T-helper 1 cell treated with Interleukin-12 subunit alpha and Interleukin-12 subunit beta and Interleukin-4 antibody, amounts not matched to agents 30 μg/mL and 1 μg/mL, for 36 hours (primary cell): ENCODE data around the gene FGF9.

Experiments used
- H3K27ac Mint-ChIP-seq: one replicate; pipeline ENCODE4 v1.8.0; 2021; ENCODE audit warnings: mild to moderate bottlenecking, mixed read lengths
- H3K27me3 Mint-ChIP-seq: one replicate; pipeline ENCODE4 v1.8.0; 2021; ENCODE audit warnings: low read depth, mixed read lengths
- H3K36me3 Mint-ChIP-seq: one replicate; pipeline ENCODE4 v1.8.0; 2021; ENCODE audit warnings: low read depth, mixed read lengths
- H3K4me1 Mint-ChIP-seq: one replicate; pipeline ENCODE4 v1.8.0; 2021; ENCODE audit warnings: low read depth, mixed read lengths
- H3K4me3 Mint-ChIP-seq: one replicate; pipeline ENCODE4 v1.8.0; 2021; ENCODE audit warnings: mild to moderate bottlenecking, moderate library complexity, mixed read lengths
- H3K9me3 Mint-ChIP-seq: one replicate; pipeline ENCODE4 v1.8.0; 2021; ENCODE audit warnings: mixed read lengths

The FGF9 gene

DNA sequence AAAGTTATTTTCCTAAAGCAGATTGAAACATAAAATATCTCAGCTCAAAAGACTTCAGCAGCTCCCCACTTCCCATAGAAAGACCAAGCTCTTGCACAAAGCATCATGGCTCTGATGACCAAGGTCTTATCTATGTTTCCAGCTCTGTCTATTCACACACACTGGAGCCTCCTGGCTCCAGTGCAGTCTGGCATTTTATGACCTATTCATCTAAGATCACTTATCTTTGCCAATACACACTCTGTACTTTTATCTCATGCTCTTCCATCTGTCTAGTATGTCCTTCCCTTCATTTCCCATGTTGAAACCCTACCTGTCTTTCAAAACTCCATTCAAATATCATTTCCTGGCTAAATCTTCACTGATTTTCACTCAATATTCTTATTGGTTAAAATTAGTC lies 74.4 kb downstream of the FGF9 start:
- no peak overlapping the region for H3K27ac Mint-ChIP-seq
- no peaks in the 10 kb centered on the region for H3K4me1 Mint-ChIP-seq
- H3K27me3 Mint-ChIP-seq = no peaks in the 10 kb centered on the region
- no peaks in the 10 kb centered on the region for H3K36me3 Mint-ChIP-seq
- H3K4me3 Mint-ChIP-seq = no peak overlapping the region
- H3K9me3 Mint-ChIP-seq = no peaks in the 10 kb centered on the region

DNA sequence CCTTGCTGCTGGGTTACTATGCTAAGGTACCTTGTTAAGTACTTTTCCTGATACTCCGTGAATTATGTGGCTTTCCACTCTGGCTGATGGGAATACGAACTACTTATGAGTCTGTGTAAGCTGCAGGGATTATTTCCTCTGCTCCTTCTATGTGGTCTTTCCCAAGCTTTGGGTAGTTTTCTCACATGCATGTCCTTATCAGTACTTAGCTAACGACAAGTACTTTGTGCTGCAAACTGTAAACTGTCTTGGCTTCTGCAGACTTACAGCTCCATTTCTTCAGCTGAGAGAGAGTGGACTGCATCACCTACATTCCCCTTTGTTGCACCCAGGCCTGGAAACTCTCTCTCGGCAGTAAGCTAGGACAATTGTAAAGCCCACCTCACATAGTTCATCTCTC lies 76.6 kb downstream of the FGF9 start:
- H3K4me1 Mint-ChIP-seq = no peaks in the 10 kb centered on the region
- no peaks in the 10 kb centered on the region for H3K27me3 Mint-ChIP-seq
- H3K9me3 Mint-ChIP-seq = no peaks in the 10 kb centered on the region
- H3K36me3 Mint-ChIP-seq = no peaks in the 10 kb centered on the region
- no peak overlapping the region for H3K4me3 Mint-ChIP-seq
- no peak overlapping the region for H3K27ac Mint-ChIP-seq

DNA sequence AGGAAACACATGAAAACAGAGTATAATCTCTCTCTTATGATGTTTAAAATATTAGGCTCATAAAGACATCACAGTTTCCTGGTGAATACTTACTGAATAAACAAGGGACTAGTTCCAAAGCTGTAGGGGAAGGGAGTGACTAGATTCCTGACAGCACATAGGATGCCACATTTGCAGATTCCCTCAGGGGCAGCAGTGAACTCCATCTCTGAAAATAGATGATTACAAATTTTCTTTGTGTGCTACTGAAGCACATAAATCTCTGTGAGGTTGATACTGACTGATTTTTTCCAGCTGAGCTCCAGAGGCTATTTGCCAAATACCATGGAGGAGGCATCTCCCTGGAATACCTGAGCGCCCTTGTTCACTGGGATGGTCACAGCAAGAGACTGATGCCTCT lies 77.3 kb downstream of the FGF9 start:
- H3K36me3 Mint-ChIP-seq = no peaks in the 10 kb centered on the region
- no peak overlapping the region for H3K4me3 Mint-ChIP-seq
- H3K4me1 Mint-ChIP-seq = no peaks in the 10 kb centered on the region
- no peaks in the 10 kb centered on the region for H3K27me3 Mint-ChIP-seq
- no peak overlapping the region for H3K27ac Mint-ChIP-seq
- H3K9me3 Mint-ChIP-seq = no peaks in the 10 kb centered on the region

DNA sequence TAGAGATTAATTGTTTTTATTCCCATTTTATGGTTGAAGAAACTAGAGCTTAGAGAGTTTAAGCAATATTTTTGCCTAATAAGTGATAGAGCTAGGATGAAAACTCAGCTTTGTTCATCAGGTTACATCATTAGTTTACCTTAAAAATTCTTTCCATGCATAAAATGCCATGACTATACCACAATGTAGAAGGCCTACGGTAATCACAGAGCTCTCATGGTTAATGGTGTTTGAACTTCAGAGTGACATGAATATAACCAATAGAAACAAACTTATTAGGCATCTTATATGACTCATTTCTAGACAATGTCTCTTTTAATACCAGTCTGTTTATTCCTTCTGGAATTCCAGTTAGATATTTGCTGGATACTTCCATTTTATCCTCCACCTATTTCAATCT lies 78.5 kb downstream of the FGF9 start:
- H3K4me1 Mint-ChIP-seq = no peaks in the 10 kb centered on the region
- H3K27me3 Mint-ChIP-seq = peaks cover 5% of the 10 kb centered on the region
- H3K36me3 Mint-ChIP-seq = no peaks in the 10 kb centered on the region
- H3K4me3 Mint-ChIP-seq = no peak overlapping the region
- no peak overlapping the region for H3K27ac Mint-ChIP-seq
- no peaks in the 10 kb centered on the region for H3K9me3 Mint-ChIP-seq

DNA sequence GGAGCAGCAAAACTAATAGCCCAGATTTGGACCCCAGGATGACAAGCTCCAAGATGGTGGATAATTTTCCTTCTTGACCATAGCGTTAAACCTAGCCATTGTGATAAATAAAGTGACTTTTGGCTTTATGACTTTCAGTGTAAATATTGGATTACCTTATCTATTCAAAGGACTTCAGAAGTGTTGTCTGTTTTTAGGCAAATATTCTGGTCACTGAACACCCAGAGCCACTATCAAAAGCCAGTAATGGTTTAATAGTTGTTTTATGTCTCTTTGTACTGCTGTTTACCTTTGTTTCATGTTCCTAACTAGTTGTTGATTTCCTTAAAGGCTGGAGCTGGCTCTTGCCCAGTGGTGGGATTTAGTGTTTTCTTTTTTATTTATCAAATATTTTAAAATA lies 81.6 kb downstream of the FGF9 start:
- Mint-ChIP-seq H3K27me3 (peaks cover 5% of the 10 kb centered on the region), H3K36me3 (no peaks in the 10 kb centered on the region), H3K4me1 (no peaks in the 10 kb centered on the region), H3K4me3 (no peak overlapping the region), H3K27ac (no peak overlapping the region), H3K9me3 (no peaks in the 10 kb centered on the region)

DNA sequence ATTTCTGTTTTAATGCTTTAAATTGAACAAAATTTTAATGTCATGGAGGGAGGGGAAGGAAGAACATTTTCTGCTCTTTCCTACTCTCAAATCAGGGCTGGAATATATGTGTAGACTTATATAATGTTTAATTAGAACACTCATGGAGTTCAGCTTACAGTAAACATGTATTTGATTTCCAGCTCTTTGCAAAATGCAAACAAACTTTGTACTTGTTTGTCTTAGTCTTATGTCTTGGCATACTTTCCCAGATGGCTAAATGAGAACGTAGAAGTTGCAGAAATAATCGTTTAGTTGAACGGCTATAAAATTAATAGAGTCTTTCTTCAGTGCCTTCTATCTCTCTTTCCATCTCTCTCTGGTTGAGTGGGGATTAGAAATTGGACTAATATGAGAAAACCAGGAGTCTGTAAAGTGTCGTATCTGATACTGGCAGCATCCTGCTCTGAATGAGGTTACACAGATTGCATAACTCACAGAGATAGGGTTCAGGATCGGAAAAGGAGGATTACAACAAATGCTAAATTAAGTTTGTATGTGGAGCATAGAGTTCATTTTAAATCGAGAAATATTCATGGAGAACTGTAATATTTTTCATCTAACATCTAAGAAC lies 82.3 kb downstream of the FGF9 start:
- H3K4me3 Mint-ChIP-seq = no peak overlapping the region
- no peak overlapping the region for H3K27ac Mint-ChIP-seq
- H3K27me3 Mint-ChIP-seq = peaks cover 5% of the 10 kb centered on the region
- H3K36me3 Mint-ChIP-seq = no peaks in the 10 kb centered on the region
- no peaks in the 10 kb centered on the region for H3K4me1 Mint-ChIP-seq
- H3K9me3 Mint-ChIP-seq = no peaks in the 10 kb centered on the region
